GM23338 (cell line): ENCODE measurements around the gene LDLRAD3. TPM values are rescaled to one million over a fixed set of nuclear protein-coding genes. Genes with fewer than 3 reads are reported as not detected.

Experiments used
- ATAC-seq: fragments of 200-7000 bp; cut with Tn5 transposase; 3 replicates; pipeline ENCODE4 v1.9.1; 2020
- DNase-seq: peaks from one replicate; pipeline ENCODE4 v3.0.0-alpha.2; 2015; ENCODE audit warnings: low spot score
- H2AFZ ChIP-seq: fragments of 200-600 bp; sonication (generic); 2 replicates; pipeline ENCODE4 v1.8.0; 2016; ENCODE audit warnings: antibody characterized with exemption, mild to moderate bottlenecking, moderate library complexity
- H3F3A ChIP-seq: fragments of 200-600 bp; sonication (generic); replicated peaks from 2 replicates; pipeline ENCODE4 v1.8.0; 2017; ENCODE audit warnings: antibody characterized with exemption, mixed run types, low read depth
- H3K27ac ChIP-seq: fragments of 200-600 bp; sonication (generic); 2 replicates; pipeline ENCODE4 v1.6.1; 2016; ENCODE audit warnings: low read depth
- H3K27me3 ChIP-seq: fragments of 200-600 bp; sonication (generic); 2 replicates; pipeline ENCODE4 v1.8.0; 2016; ENCODE audit warnings: mild to moderate bottlenecking, mixed run types, moderate library complexity; ENCODE audit not compliant: insufficient read depth
- H3K36me3 ChIP-seq: fragments of 200-600 bp; sonication (generic); 2 replicates; pipeline ENCODE4 v1.8.0; 2016; ENCODE audit warnings: mild to moderate bottlenecking; ENCODE audit not compliant: insufficient read depth
- H3K4me1 ChIP-seq: fragments of 200-600 bp; sonication (generic); 2 replicates; pipeline ENCODE4 v1.8.0; 2016; ENCODE audit warnings: mild to moderate bottlenecking, moderate library complexity; ENCODE audit not compliant: insufficient read depth
- H3K4me2 ChIP-seq: fragments of 200-600 bp; sonication (generic); 2 replicates; pipeline ENCODE4 v1.7.1; 2017; ENCODE audit warnings: mixed run types
- H3K4me3 ChIP-seq: fragments of 200-600 bp; sonication (generic); 2 replicates; pipeline ENCODE4 v1.6.1; 2016; ENCODE audit warnings: mixed run types
- H3K79me2 ChIP-seq: fragments of 200-600 bp; sonication (generic); replicated peaks from 2 replicates; pipeline ENCODE4 v1.8.0; 2017; ENCODE audit warnings: mild to moderate bottlenecking; ENCODE audit not compliant: insufficient read depth
- H3K9me2 ChIP-seq: fragments of 200-600 bp; sonication (generic); 2 replicates; pipeline ENCODE4 v1.8.0; 2017; ENCODE audit not compliant: insufficient read depth
- H4K20me1 ChIP-seq: fragments of 200-600 bp; sonication (generic); replicated peaks from 2 replicates; pipeline ENCODE4 v1.8.0; 2017; ENCODE audit warnings: mild to moderate bottlenecking; ENCODE audit not compliant: insufficient read depth
- H3K27ac Mint-ChIP-seq: 2 replicates; pipeline ENCODE4 v1.8.0; 2020; ENCODE audit warnings: inconsistent platforms, mild to moderate bottlenecking, moderate library complexity, mixed read lengths
- H3K27me3 Mint-ChIP-seq: 3 replicates; pipeline ENCODE4 v1.8.0; 2022; ENCODE audit warnings: low read depth, mild to moderate bottlenecking, moderate library complexity, mixed read lengths, inconsistent platforms; ENCODE audit not compliant: insufficient read depth, poor library complexity
- H3K36me3 Mint-ChIP-seq: 3 replicates; pipeline ENCODE4 v1.8.0; 2021; ENCODE audit warnings: low read depth, mild to moderate bottlenecking, inconsistent platforms, moderate library complexity, mixed read lengths
- H3K4me1 Mint-ChIP-seq: 3 replicates; pipeline ENCODE4 v1.8.0; 2020; ENCODE audit warnings: mild to moderate bottlenecking, inconsistent platforms, mixed read lengths
- H3K4me3 Mint-ChIP-seq: 3 replicates; pipeline ENCODE4 v1.8.0; 2021; ENCODE audit warnings: moderate library complexity, mild to moderate bottlenecking, inconsistent platforms, mixed read lengths
- H3K9me3 Mint-ChIP-seq: 3 replicates; pipeline ENCODE4 v1.8.0; 2020; ENCODE audit warnings: moderate library complexity, mild to moderate bottlenecking, inconsistent platforms, mixed read lengths
- EZH2 ChIP-seq: fragments of 200-600 bp; sonication (generic); IDR thresholded peaks from one replicate; pipeline ENCODE4 v1.8.0; 2017; ENCODE audit warnings: antibody characterized with exemption, mild to moderate bottlenecking, low read depth; ENCODE audit not compliant: unreplicated experiment
- EZH2phosphoT487 ChIP-seq: fragments of 200-600 bp; sonication (generic); IDR thresholded peaks from one replicate; pipeline ENCODE4 v1.8.1; 2018; ENCODE audit warnings: antibody characterized with exemption; ENCODE audit not compliant: unreplicated experiment
- JUNB ChIP-seq: IDR thresholded peaks from one replicate; pipeline ENCODE4 v1.6.1; 2016; ENCODE audit warnings: antibody characterized with exemption; ENCODE audit not compliant: unreplicated experiment
- NANOG ChIP-seq: IDR thresholded peaks from 2 replicates; pipeline ENCODE4 v1.6.1; 2016; ENCODE audit warnings: antibody characterized with exemption, borderline replicate concordance
- ZNF114 ChIP-seq: fragments of 250-450 bp; sonication (Bioruptor Pico); IDR thresholded peaks from 2 replicates; pipeline ENCODE4 v1.5.0; 2020; ENCODE audit warnings: mild to moderate bottlenecking, moderate library complexity
- ZNF331 ChIP-seq: fragments of 250-450 bp; sonication (Bioruptor Pico); IDR thresholded peaks from 2 replicates; pipeline ENCODE4 v1.5.0; 2020; ENCODE audit warnings: low read depth, mild to moderate bottlenecking, moderate library complexity
- ZNF462 ChIP-seq: fragments of 250-450 bp; sonication (Bioruptor Pico); IDR thresholded peaks from 2 replicates; pipeline ENCODE4 v1.5.0; 2020; ENCODE audit warnings: mild to moderate bottlenecking, moderate library complexity
- polyA plus RNA-seq: library from polyadenylated mRNA; unstranded; fragments of >200 nt; fragmentation: Nextera tagmentation; extraction: Ambion mirVana; gene quantifications from 2 replicates; pipeline ENCODE4 v1.2.1, GENCODE V29; 2016
- total RNA-seq: library from RNA; depleted of rRNA; stranded (reverse); fragments of >200 nt; shearing (Covaris generic); gene quantifications from 2 replicates; pipeline ENCODE4 v1.2.3, GENCODE V29; 2014
- TF ChIP-seq, protein P1 (sequence below): IDR thresholded peaks from one replicate; pipeline ENCODE4 v1.6.1; 2018; ENCODE audit warnings: antibody characterized with exemption; ENCODE audit not compliant: unreplicated experiment

LDLRAD3 gene
- total and polyA plus RNA-seq, 2 experiments from 2014 or later: 8.5 to 19.4 TPM

GRCh38 chr11:36077886-36078685 is 134.2 kb downstream of the LDLRAD3 start:
- peaks cover 13% of the 10 kb centered on the region for H3K4me1 Mint-ChIP-seq
- H3K4me1 ChIP-seq: peaks cover 8% of the 10 kb centered on the region
- no peak overlapping the region for H3K4me3 ChIP-seq
- H3K36me3 ChIP-seq: peaks cover 5% of the 10 kb centered on the region; the same call in 1 of the 2 replicates
- H3K9me2 ChIP-seq: no peaks in the 10 kb centered on the region
- no peak overlapping the region for H3K4me3 Mint-ChIP-seq
- H3K27me3 ChIP-seq: no peaks in the 10 kb centered on the region
- H3K9me3 Mint-ChIP-seq: peaks cover 30% of the 10 kb centered on the region
- H3K27me3 Mint-ChIP-seq: peaks cover 2% of the 10 kb centered on the region
- no peak overlapping the region for H2AFZ ChIP-seq
- TF ChIP-seq ZNF462 (CRISPR knock-in tag) (no peak), EZH2phosphoT487 (no peak), JUNB (no peak), ZNF114 (no peak), EZH2 (no peak), ZNF331 (CRISPR knock-in tag) (no peak), NANOG (no peak)
- TF ChIP-seq, protein P1, sequence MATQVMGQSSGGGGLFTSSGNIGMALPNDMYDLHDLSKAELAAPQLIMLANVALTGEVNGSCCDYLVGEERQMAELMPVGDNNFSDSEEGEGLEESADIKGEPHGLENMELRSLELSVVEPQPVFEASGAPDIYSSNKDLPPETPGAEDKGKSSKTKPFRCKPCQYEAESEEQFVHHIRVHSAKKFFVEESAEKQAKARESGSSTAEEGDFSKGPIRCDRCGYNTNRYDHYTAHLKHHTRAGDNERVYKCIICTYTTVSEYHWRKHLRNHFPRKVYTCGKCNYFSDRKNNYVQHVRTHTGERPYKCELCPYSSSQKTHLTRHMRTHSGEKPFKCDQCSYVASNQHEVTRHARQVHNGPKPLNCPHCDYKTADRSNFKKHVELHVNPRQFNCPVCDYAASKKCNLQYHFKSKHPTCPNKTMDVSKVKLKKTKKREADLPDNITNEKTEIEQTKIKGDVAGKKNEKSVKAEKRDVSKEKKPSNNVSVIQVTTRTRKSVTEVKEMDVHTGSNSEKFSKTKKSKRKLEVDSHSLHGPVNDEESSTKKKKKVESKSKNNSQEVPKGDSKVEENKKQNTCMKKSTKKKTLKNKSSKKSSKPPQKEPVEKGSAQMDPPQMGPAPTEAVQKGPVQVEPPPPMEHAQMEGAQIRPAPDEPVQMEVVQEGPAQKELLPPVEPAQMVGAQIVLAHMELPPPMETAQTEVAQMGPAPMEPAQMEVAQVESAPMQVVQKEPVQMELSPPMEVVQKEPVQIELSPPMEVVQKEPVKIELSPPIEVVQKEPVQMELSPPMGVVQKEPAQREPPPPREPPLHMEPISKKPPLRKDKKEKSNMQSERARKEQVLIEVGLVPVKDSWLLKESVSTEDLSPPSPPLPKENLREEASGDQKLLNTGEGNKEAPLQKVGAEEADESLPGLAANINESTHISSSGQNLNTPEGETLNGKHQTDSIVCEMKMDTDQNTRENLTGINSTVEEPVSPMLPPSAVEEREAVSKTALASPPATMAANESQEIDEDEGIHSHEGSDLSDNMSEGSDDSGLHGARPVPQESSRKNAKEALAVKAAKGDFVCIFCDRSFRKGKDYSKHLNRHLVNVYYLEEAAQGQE: no peak
- no peak overlapping the region for H3K27ac Mint-ChIP-seq
- ATAC-seq: no peak
- no peak for DNase-seq
- H3K36me3 Mint-ChIP-seq: peaks cover 53% of the 10 kb centered on the region
- peaks cover 11% of the 10 kb centered on the region; the same call in 1 of the 2 replicates for H3K79me2 ChIP-seq
- H3K4me2 ChIP-seq: no peak overlapping the region
- no peak overlapping the region for H3K27ac ChIP-seq
- no peaks in the 10 kb centered on the region for H4K20me1 ChIP-seq
- H3F3A ChIP-seq: no peaks in the 10 kb centered on the region
